ENCODE measurements around the gene TLNRD1. TPM values are rescaled to one million over a fixed set of nuclear protein-coding genes. Genes with fewer than 3 reads are reported as not detected.

The TLNRD1 gene
- polyA plus RNA-seq, 1 donor (not counting 4 experiments of a cell fraction or from before 2014, with no cell fraction given) = 3.1 TPM

- Histone ChIP-seq H3K9me1 (ENCODE audit: control insufficient read depth, extremely low read depth, insufficient read depth, low read length) (no peaks in the 10 kb centered on the region), H3K79me2 (ENCODE audit: control insufficient read depth, insufficient read depth, low read length) (no peaks in the 10 kb centered on the region), H3K9ac (ENCODE audit: control insufficient read depth, extremely low read depth, insufficient read depth, low read length) (no peak overlapping the region), H2AFZ (ENCODE audit: control insufficient read depth, low read length) (no peak overlapping the region), H3K27me3 (ENCODE audit: control insufficient read depth, extremely low read depth, insufficient read depth, low read length) (no peaks in the 10 kb centered on the region), H3K4me1 (ENCODE audit: control insufficient read depth, extremely low read depth, insufficient read depth, low read length) (no peaks in the 10 kb centered on the region), H4K20me1 (ENCODE audit: control insufficient read depth, extremely low read depth, insufficient read depth, low read length) (no peaks in the 10 kb centered on the region), H3K4me2 (ENCODE audit: control insufficient read depth, extremely low read depth, insufficient read depth, low read depth, low read length) (no peak overlapping the region), H3K36me3 (ENCODE audit: control insufficient read depth in 2 of 2, extremely low read depth in 1 of 2, insufficient read depth in 2 of 2, low read length in 2 of 2) (no peaks in the 10 kb centered on the region), H3K4me3 (ENCODE audit: control insufficient read depth in 2 of 3, extremely low read depth in 1 of 3, insufficient read depth in 2 of 3, low read depth in 1 of 3, low read length in 3 of 3) (no peak overlapping the region), H3K9me3 (ENCODE audit: control insufficient read depth, low read depth, low read length) (no peaks in the 10 kb centered on the region), H3K27ac (ENCODE audit: control insufficient read depth, insufficient read depth, low read length) (no peak overlapping the region)
- no peak for TF ChIP-seq CTCF (optimal IDR thresholded peaks at IDR 0.05 in 1 of 3, IDR thresholded peaks at IDR 0.05 in 1 of 3, conservative IDR thresholded peaks at IDR 0.05 in 1 of 3; ENCODE audit: extremely low read depth in 1 of 3, insufficient read depth in 2 of 3, low read length in 3 of 3)
- TF ChIP-seq EZH2 (IDR thresholded peaks at IDR 0.05; ENCODE audit: low read length) = no peak
- DNase-seq (ENCODE audit: low read depth, low spot score) (no peak), FAIRE-seq (no peak)
- dilution Hi-C loops (cut with MboI; ENCODE audit: extremely low pct_ligation_motif_present, low sequenced_read_pairs) = no loop called here
Observed at GRCh38 chr15:81050805-81051204, 50.1 kb downstream of the TLNRD1 start.

GRCh38 chr15:81052046-81052445 is 51.3 kb downstream of the TLNRD1 start:
- Histone ChIP-seq H3K36me3 (ENCODE audit: control insufficient read depth in 2 of 2, extremely low read depth in 1 of 2, insufficient read depth in 2 of 2, low read length in 2 of 2) (no peaks in the 10 kb centered on the region), H3K9ac (ENCODE audit: control insufficient read depth, extremely low read depth, insufficient read depth, low read length) (no peak overlapping the region), H2AFZ (ENCODE audit: control insufficient read depth, low read length) (no peak overlapping the region), H3K4me3 (ENCODE audit: control insufficient read depth in 2 of 3, extremely low read depth in 1 of 3, insufficient read depth in 2 of 3, low read depth in 1 of 3, low read length in 3 of 3) (no peak overlapping the region), H3K4me2 (ENCODE audit: control insufficient read depth, extremely low read depth, insufficient read depth, low read depth, low read length) (no peak overlapping the region), H3K27me3 (ENCODE audit: control insufficient read depth, extremely low read depth, insufficient read depth, low read length) (no peaks in the 10 kb centered on the region), H3K4me1 (ENCODE audit: control insufficient read depth, extremely low read depth, insufficient read depth, low read length) (no peaks in the 10 kb centered on the region), H3K9me3 (ENCODE audit: control insufficient read depth, low read depth, low read length) (no peaks in the 10 kb centered on the region), H3K79me2 (ENCODE audit: control insufficient read depth, insufficient read depth, low read length) (no peaks in the 10 kb centered on the region), H4K20me1 (ENCODE audit: control insufficient read depth, extremely low read depth, insufficient read depth, low read length) (no peaks in the 10 kb centered on the region), H3K9me1 (ENCODE audit: control insufficient read depth, extremely low read depth, insufficient read depth, low read length) (no peaks in the 10 kb centered on the region), H3K27ac (ENCODE audit: control insufficient read depth, insufficient read depth, low read length) (no peak overlapping the region)
- no peak for FAIRE-seq
- TF ChIP-seq CTCF (optimal IDR thresholded peaks at IDR 0.05 in 1 of 3, IDR thresholded peaks at IDR 0.05 in 1 of 3, conservative IDR thresholded peaks at IDR 0.05 in 1 of 3; ENCODE audit: extremely low read depth in 1 of 3, insufficient read depth in 2 of 3, low read length in 3 of 3) = no peak
- no peak for TF ChIP-seq EZH2 (IDR thresholded peaks at IDR 0.05; ENCODE audit: low read length)
- DNase-seq (ENCODE audit: low read depth, low spot score) = no peak
- dilution Hi-C loops (cut with MboI; ENCODE audit: extremely low pct_ligation_motif_present, low sequenced_read_pairs) = no loop called here

Data from keratinocyte (primary cell).